Fibroblast of the aortic adventitia (primary cell): ENCODE data around the gene UTP15. TPM values are rescaled to one million over a fixed set of nuclear protein-coding genes. Genes with fewer than 3 reads are reported as not detected.
A peak's percentile ranks its signal among the peaks of the same experiment; 100 is the strongest.

Source experiments
- DNase-seq: peaks from one replicate; pipeline ENCODE4 v3.0.0-alpha.2; 2010; ENCODE audit warnings: low read depth
- H3K4me3 ChIP-seq: 2 replicates; pipeline ENCODE4 v1.5.1; 2011; ENCODE audit warnings: low read depth, mild to moderate bottlenecking, control low read depth, low read length, moderate library complexity
- total RNA-seq: library from RNA; depleted of rRNA; stranded (reverse); fragments of >200 nt; gene quantifications from 2 replicates; pipeline ENCODE4 v1.2.3, GENCODE V29; 2012; ENCODE audit warnings: low replicate concordance
- TF ChIP-seq, protein P1 (sequence below): IDR thresholded peaks from 2 replicates; pipeline ENCODE4 v1.5.1; 2011; ENCODE audit warnings: mild to moderate bottlenecking, low read length, control low read depth, inconsistent platforms; ENCODE audit not compliant: insufficient read depth

UTP15 gene
- total RNA-seq, 1 donor: 33.2 TPM

DNA sequence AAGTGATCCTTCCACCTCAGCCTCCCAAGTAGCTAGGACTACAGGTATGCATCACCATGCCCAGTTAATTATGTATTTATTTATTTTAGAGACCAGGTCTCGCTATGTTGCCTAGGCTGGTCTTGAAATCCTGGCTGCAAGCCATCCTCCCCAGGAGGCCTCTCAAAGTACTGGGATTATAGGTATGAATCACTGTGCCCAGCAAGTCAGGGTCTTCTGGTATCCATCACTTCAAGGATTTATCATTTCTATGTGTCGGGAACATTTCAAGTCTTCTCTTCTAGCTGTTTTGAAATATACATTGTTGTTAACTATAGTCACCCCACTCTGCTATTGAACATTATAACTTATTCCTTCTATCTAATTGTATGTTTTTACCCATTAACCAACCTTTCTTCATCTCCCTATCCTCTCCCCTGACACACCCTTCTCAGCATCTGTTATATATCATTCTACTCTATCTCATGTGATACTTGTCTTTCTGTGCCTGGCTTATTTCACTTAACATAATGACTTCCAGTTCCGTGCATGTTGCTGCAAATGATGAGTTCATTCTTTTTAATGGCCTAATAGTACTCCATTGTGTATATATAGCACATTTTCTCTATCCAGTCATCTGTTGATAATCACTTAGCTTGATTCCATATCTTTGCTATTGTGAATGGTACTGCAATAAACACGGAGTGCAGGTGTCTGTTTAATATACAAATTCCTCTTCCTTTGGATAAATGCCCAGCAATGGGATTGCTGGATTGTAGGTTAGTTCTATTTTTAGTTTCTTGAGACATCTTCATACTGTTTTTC is 26.4 kb downstream of the UTP15 start:
- peak; percentile 70 for DNase-seq
- TF ChIP-seq, protein P1, sequence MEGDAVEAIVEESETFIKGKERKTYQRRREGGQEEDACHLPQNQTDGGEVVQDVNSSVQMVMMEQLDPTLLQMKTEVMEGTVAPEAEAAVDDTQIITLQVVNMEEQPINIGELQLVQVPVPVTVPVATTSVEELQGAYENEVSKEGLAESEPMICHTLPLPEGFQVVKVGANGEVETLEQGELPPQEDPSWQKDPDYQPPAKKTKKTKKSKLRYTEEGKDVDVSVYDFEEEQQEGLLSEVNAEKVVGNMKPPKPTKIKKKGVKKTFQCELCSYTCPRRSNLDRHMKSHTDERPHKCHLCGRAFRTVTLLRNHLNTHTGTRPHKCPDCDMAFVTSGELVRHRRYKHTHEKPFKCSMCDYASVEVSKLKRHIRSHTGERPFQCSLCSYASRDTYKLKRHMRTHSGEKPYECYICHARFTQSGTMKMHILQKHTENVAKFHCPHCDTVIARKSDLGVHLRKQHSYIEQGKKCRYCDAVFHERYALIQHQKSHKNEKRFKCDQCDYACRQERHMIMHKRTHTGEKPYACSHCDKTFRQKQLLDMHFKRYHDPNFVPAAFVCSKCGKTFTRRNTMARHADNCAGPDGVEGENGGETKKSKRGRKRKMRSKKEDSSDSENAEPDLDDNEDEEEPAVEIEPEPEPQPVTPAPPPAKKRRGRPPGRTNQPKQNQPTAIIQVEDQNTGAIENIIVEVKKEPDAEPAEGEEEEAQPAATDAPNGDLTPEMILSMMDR: no peak
- H3K4me3 ChIP-seq: no peak overlapping the region

DNA sequence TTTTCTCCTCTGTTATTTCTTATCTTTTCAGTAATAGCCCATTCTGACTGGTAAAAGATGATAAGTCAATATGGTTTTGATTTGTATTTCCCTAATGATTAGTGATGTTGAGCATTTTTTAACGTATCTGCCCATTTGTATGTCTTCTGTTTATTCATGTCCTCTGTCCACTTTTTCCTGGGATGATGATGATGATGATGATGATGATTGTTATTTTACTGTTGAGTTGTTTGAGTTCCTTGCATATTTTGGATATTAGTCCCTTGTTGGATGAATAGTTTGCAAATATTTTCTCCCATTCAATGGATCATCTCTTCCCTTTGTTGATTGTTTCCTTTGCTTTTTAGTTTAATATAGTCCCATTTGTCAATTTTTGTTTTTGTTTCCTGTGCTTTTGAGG is 27.0 kb downstream of the UTP15 start:
- H3K4me3 ChIP-seq: no peak overlapping the region
- DNase-seq: peak; percentile 53

DNA sequence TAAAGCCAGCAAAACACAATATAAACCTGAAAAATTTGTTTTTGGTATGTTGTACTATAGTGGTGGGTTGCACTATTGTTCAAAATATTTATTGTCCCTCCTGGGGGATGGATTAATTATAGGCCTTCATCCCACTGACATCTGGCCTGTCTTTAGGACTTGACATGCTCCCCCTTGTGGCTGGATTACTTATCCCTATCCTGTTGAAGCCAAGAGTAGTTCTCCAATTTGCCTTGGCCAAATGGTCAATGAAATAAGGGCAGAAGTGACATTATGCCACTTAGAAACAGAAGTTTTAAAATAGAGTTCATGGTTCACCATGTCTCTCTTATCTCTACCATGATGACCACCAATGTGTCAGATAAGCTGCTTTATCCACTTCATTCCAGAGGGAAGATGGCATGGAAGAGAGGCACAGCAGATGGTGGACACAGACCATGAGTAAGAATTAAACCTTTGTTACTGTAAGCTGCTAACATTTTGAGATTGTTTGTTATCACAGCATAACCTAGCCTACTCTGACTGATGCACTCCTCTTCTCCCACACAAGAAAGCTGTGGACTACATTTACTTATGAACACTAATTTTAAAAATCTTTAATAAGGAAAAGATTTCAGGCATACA is 31.3 kb downstream of the UTP15 start:
- TF ChIP-seq, protein P1: peak; percentile 51
- peak; percentile 30 for DNase-seq
- H3K4me3 ChIP-seq: no peak overlapping the region

More for the DNA sequence above, 27.0 kb downstream of the UTP15 start:
- TF ChIP-seq, protein P1: no peak

DNA sequence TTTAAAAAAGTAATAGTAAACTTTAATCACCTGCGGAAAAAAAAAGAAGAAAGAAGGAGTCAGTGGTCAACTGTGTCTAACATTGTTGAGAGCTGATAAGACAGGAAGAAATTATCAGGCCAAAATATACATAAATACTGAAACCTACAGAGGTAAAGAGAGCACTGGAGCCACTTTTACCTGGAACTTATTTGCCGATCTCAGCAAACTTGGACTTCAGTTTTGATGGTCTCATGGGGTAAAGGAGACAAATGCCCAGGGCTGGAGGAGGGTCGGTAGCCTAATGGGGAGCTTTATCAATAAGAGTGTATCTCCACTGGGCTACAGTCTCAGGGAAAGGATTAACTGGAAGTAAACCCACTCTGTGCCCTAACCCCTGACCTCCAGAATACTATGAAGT is 33.8 kb downstream of the UTP15 start:
- TF ChIP-seq, protein P1: no peak

DNA sequence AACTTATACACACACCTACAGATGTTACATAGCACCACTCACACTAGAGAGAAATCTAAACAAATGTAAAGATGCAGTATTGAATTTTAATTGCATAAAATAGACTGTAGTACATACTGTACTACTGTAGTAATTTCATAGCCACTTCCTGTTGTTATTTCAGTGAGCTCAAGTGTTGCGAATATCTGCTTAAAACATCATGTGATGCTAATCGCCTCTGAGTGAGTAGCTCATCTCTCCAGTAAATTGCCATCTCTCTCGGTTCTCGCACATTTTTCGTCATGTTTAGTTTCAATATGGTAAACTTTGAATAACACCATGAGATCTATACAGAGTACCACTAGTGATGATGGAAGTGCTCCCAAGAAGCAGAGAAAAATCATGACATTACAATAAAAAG is 38.5 kb downstream of the UTP15 start:
- TF ChIP-seq, protein P1: no peak
- H3K4me3 ChIP-seq: no peak overlapping the region
- no peak for DNase-seq

More for the DNA sequence above, 33.8 kb downstream of the UTP15 start:
- DNase-seq: no peak
- no peak overlapping the region for H3K4me3 ChIP-seq

DNA sequence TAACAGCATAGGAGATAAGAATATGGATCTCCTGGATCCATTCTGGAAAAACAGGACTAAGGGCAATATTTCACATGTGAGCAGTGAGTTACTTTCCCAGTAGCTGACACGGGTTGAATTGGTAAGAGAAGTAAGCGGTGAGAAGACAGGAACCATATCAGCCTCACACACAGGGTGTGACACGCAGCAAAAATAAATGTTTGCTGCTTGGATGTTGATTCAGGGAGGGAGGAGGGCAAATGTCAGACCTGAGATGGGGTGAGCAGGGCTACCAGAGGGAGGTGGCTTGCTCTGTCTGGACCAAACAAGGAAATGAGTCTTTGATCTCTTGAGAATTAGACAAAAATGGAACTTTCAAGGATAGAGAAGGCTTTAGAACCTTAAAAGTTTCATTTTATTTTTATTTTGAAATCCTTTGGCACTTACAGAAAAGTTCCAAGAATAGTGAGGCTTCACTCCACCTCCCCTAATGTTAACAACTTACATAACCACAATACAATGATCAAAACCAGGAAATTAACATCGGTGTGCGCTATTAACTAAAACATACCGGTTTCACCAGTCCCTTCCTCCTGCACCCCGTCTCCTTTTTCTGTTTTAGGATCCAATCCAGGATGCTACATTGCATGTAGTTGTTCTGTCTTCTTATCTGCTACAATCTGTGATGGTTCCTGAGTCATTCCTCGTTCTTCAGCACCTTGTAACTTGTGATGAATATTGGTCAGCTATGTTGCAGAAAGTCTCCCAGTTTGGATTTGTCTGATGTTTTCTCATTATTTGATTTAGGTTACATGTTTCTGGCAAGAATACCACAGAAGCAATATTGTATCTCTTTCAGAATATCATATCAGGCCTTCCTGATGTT is 39.9 kb downstream of the UTP15 start:
- DNase-seq: peak; percentile 23
- TF ChIP-seq, protein P1: no peak
- no peak overlapping the region for H3K4me3 ChIP-seq
